HG02678 (cell line): Measurements from ENCODE around the gene MAFG.
"Not testable (repeated sequence)": the region's sequence is repeated elsewhere in the genome, so short reads cannot be mapped to it uniquely, and the experiment has no call there.

Experiments used
- ATAC-seq: cut with Tn5 transposase; IDR thresholded peaks from one replicate; pipeline ENCODE4 v1.9.1; 2021; ENCODE audit warnings: mild to moderate bottlenecking, moderate library complexity; ENCODE audit not compliant: unreplicated experiment

Gene MAFG

GRCh38 chr17:81958633-81959342, 31.3 kb upstream of the MAFG start:
- ATAC-seq: no peak

GRCh38 chr17:81957691-81958432, 30.3 kb upstream of the MAFG start:
- no peak for ATAC-seq

GRCh38 chr17:81956607-81957589, 29.4 kb upstream of the MAFG start:
- ATAC-seq: no peak

- ATAC-seq: no peak
Measured at GRCh38 chr17:81955756-81956544, 28.4 kb upstream of the MAFG start.

DNA sequence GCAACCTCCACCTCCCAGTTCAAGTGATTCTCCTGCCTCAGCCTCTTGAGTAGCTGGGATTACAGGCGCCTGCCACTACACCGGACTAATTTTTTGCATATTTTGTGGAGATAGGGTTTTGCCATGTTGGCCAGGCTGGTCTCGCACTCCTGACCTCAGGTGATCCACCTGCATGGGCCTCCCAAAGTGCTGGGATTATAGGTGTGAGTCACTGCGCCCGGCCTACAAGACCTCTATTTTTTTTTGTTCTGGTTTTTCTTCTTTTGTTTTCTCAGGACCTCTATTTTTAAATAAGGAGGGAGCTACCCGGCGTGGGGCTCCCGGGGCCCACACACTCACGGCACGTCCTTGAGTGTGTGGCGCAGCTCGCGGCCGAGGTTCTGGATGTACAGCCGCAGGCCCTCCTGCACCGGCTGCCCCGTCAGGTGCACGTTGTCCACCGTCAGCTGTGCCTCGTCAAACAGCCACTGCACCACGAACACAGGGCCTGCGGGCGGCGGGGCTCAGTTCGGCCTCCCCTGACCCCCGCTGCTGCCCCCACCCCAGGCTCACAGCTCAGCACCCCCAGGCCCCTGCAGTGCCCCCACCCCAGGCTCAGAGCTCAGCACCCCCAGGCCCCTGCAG, 27.6 kb upstream of the MAFG start:
- no peak for ATAC-seq

DNA sequence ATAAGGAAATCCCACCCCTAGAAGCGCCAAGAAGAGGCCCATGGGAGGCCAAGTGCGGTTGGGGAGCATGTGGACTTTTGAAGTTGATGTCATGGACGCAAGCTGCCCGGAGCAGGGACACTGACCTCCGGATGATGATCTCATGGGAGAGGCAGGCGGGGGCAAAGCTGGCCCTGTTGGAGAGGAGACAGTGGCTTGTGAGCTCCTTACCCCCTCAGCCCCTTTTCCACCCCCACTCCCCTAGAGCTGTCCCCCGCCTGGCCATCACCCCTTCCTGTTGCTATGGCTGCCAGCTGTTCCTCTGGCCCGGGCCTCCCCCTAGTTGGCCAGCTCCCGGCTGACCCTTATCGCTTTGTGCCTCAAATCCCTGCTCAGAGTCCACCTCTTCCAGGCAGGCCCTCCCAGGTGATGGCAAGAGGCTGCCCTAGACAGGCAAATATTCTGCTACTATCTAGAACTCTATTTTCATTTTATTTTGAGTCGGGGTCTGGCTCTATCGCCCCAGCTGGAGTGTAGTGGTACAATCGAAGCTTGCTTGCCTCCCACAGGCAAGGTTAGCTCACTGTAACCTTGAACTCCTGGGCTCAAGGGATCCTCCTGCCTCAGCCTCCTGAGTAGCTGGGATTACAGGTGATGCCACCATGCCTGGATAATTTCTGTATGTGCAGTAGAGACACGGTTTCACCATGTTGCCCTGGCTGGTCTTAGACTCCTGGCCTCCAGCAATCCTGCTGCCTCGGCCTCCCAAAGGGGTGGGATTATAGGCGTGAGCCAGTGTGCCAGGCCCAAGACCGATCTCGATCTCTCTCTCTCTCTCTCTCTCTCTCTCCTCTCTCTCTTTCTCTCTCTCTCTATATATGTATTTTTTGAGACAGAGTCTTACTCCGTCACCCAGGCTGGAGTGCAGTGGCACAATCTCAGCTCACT, 26.9 kb upstream of the MAFG start:
- no peak for ATAC-seq

- ATAC-seq: not testable (repeated sequence)
Measured at GRCh38 chr17:81953443-81953842, 25.9 kb upstream of the MAFG start.

GRCh38 chr17:81952792-81953228, 25.3 kb upstream of the MAFG start:
- ATAC-seq: no peak

DNA sequence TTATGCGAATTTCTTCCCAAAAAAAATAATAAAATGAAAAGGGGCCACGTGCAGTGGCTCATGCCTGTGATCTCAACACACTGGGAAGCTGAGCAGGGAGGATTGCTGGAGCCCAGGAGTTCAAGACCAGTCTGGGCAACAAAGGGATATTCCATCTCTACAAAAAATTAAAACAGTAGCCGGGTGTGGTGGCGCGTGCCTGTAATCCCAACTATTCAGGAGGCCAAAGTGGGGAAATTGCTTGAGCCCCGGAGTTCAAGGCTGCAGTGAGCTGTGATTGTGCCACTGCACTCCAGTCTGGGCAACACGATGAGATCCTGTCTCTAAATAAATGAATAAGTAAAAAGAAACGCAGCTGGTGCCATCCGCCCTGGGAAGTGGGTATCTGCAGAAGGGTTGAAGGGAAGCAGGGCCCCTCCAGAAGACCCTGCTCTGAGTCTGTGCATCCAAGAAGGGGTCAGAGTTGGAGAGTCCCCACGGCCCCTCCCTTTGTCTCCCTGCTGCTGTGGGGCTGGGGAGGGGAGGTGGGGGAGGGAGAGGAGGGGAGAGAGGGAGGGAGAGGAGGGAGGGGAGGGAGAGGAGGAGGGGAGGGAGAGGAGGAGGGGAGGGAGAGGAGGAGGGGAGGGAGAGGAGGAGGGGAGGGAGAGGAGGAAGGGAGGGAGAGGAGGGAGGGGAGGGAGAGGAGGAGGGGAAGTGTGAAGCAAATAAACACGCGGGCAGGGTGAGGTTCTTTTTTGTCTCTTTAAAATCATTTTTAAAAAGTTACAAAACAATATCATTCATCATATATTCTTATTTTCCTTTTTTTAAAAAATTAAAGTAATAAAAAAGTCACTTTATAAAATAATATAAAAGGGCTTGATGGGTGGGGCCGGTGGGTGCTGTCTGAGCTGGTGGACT, 24.5 kb upstream of the MAFG start:
- no peak for ATAC-seq

DNA sequence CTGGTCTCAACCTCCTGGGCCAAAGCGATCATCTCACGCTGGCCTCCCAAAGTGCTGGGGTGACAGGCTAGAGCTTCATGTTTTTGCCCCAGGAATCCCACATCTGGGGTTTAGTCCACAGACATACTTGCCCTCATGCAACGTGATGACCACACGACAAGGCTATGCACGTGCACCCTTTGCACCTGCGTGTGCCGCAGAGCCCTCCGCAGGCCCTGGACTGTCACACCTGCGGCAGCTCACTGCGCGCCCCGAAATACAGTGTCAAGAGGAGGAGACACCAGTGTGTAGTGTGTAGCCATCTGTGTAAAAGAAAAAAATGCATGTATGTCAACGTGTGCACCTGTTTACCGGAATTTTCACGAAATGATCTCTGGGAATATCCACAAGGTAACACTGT, 23.0 kb upstream of the MAFG start:
- no peak for ATAC-seq

- ATAC-seq: no peak
Measured at GRCh38 chr17:81948635-81949378, 21.3 kb upstream of the MAFG start.

DNA sequence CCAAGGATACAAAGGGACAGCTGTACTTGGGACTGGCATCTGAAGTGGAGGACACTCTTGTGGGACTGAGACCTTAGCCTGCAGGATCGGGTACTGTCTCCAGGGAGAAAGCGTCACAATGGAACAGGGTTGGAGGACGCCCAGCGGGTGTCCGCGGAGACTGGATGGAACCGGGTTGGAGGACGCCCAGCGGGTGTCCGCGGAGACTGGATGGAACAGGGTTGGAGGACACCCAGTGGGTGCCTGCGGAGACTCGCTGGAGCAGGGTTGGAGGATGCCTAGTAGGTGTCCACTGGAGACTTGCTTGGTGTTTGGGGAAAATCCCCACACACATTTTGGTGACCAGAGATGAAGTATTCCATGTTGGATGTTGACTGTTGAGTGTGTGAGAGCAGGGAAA, 19.7 kb upstream of the MAFG start, which contains the start of gene MYADML2:
Gene MYADML2, minus strand, starts transcription at position 45 of the 400 bp plus-strand sequence. CDS start 5,492 bp downstream, outside the sequence.
- no peak for ATAC-seq

- no peak for ATAC-seq
Measured at GRCh38 chr17:81944858-81945257, 17.3 kb upstream of the MAFG start.

- no peak for ATAC-seq
Measured at GRCh38 chr17:81942167-81942553, 14.6 kb upstream of the MAFG start.

- no peak for ATAC-seq
Measured at GRCh38 chr17:81941484-81942166, 14.1 kb upstream of the MAFG start.
